ENCODE measurements around the gene KCNMB4.

The KCNMB4 gene

DNA sequence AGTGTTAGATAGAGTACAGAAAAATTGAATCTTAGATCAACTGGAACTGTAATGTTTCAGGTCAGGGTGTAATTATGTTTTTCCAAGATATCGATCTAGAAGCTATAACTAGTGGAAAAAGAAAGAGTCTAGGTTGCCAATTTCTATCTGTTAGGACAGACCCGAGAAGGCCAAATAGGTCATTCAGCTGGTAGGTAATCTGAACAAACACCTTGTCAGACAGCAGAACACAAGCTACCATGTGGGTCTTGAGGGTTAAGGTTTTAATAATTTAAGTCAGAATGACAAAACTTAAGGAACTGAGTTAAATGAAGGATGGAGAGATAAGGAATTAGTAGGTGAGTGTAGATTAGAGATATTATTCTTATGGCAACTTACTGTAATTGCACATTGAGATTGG lies 44.9 kb upstream of the KCNMB4 start:
- Histone ChIP-seq H3K4me1 (ENCODE audit: control insufficient read depth, low read length) (peaks cover 36% of the 10 kb centered on the region), H4K20me1 (ENCODE audit: control insufficient read depth, insufficient read depth, low read depth, low read length) (no peaks in the 10 kb centered on the region), H3K4me2 (ENCODE audit: low read length) (no peak overlapping the region), H3K27ac (ENCODE audit: low read depth, low read length) (no peak overlapping the region), H3K4me3 (ENCODE audit: low read length) (no peak overlapping the region), H3F3A (ENCODE audit: control insufficient read depth, insufficient read depth) (peaks cover 6% of the 10 kb centered on the region; the same call in 1 of the 2 replicates), H3K36me3 (ENCODE audit: control insufficient read depth, low read length) (peaks cover 82% of the 10 kb centered on the region), H3K9me3 (ENCODE audit: control insufficient read depth, insufficient read depth, low read length) (no peaks in the 10 kb centered on the region), H3K9me2 (replicated peaks; ENCODE audit: control insufficient read depth, low read length) (no peaks in the 10 kb centered on the region), H3K27me3 (ENCODE audit: control insufficient read depth, low read length) (no peaks in the 10 kb centered on the region), H3K79me2 (ENCODE audit: control insufficient read depth, low read length) (peaks cover 60% of the 10 kb centered on the region)
- TF ChIP-seq, protein P1, sequence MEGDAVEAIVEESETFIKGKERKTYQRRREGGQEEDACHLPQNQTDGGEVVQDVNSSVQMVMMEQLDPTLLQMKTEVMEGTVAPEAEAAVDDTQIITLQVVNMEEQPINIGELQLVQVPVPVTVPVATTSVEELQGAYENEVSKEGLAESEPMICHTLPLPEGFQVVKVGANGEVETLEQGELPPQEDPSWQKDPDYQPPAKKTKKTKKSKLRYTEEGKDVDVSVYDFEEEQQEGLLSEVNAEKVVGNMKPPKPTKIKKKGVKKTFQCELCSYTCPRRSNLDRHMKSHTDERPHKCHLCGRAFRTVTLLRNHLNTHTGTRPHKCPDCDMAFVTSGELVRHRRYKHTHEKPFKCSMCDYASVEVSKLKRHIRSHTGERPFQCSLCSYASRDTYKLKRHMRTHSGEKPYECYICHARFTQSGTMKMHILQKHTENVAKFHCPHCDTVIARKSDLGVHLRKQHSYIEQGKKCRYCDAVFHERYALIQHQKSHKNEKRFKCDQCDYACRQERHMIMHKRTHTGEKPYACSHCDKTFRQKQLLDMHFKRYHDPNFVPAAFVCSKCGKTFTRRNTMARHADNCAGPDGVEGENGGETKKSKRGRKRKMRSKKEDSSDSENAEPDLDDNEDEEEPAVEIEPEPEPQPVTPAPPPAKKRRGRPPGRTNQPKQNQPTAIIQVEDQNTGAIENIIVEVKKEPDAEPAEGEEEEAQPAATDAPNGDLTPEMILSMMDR (IDR thresholded peaks at IDR 0.05; ENCODE audit: low read depth, low read length, poor library complexity, severe bottlenecking), result no peak
- no peak for TF ChIP-seq EZH2phosphoT487 (IDR thresholded peaks at IDR 0.05; ENCODE audit: borderline replicate concordance, low read length)

- H3K9me2 ChIP-seq (replicated peaks; ENCODE audit: control insufficient read depth, low read length), result no peaks in the 10 kb centered on the region
- no peaks in the 10 kb centered on the region for H3K4me1 ChIP-seq (ENCODE audit: control insufficient read depth, low read length)
- no peak overlapping the region for H3K4me2 ChIP-seq (ENCODE audit: low read length)
- H3K9me3 ChIP-seq (ENCODE audit: control insufficient read depth, insufficient read depth, low read length), result no peaks in the 10 kb centered on the region
- H3K4me3 ChIP-seq (ENCODE audit: low read length), result no peak overlapping the region
- no peaks in the 10 kb centered on the region for H4K20me1 ChIP-seq (ENCODE audit: control insufficient read depth, insufficient read depth, low read depth, low read length)
- peaks cover 25% of the 10 kb centered on the region for H3K79me2 ChIP-seq (ENCODE audit: control insufficient read depth, low read length)
- no peak for TF ChIP-seq EZH2phosphoT487 (IDR thresholded peaks at IDR 0.05; ENCODE audit: borderline replicate concordance, low read length)
- TF ChIP-seq, protein P1 (IDR thresholded peaks at IDR 0.05; ENCODE audit: low read depth, low read length, poor library complexity, severe bottlenecking), result no peak
- no peaks in the 10 kb centered on the region for H3K27me3 ChIP-seq (ENCODE audit: control insufficient read depth, low read length)
- no peak overlapping the region for H3K27ac ChIP-seq (ENCODE audit: low read depth, low read length)
- H3F3A ChIP-seq (ENCODE audit: control insufficient read depth, insufficient read depth), result 0 out of 2 replicates have a peak, but pooled peaks cover 4% of the 10 kb centered on the region
- peaks cover 80% of the 10 kb centered on the region for H3K36me3 ChIP-seq (ENCODE audit: control insufficient read depth, low read length)
Measured at GRCh38 chr12:70327541-70327940, 38.5 kb upstream of the KCNMB4 start.

DNA sequence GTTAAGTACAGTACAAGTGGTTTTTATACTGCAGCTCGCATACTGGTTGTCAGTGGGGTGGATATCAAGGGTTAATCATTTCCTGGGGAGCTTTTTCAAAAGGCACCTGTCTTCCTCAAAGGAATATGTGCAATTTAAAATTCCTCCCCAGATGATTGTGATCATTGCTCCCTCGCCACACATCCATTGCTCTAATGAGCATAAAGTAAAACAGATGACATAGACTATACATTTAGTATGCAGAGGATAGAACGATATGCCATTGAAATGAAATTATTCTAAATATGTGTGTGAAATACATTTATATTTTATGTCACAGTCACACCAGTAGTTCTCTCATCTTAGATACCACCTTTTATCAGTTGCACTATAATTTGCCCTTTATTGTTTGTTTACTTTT lies 36.4 kb upstream of the KCNMB4 start:
- Histone ChIP-seq H3K27me3 (ENCODE audit: control insufficient read depth, low read length) (no peaks in the 10 kb centered on the region), H3K9me2 (replicated peaks; ENCODE audit: control insufficient read depth, low read length) (no peaks in the 10 kb centered on the region), H3K4me2 (ENCODE audit: low read length) (no peak overlapping the region), H3F3A (ENCODE audit: control insufficient read depth, insufficient read depth) (0 out of 2 replicates have a peak, but pooled peaks cover 4% of the 10 kb centered on the region), H3K79me2 (ENCODE audit: control insufficient read depth, low read length) (peaks cover 28% of the 10 kb centered on the region), H3K36me3 (ENCODE audit: control insufficient read depth, low read length) (peaks cover 77% of the 10 kb centered on the region), H3K4me1 (ENCODE audit: control insufficient read depth, low read length) (0 out of 2 replicates have a peak, but pooled peaks cover 5% of the 10 kb centered on the region), H3K27ac (ENCODE audit: low read depth, low read length) (no peak overlapping the region), H3K9me3 (ENCODE audit: control insufficient read depth, insufficient read depth, low read length) (no peaks in the 10 kb centered on the region), H3K4me3 (ENCODE audit: low read length) (no peak overlapping the region), H4K20me1 (ENCODE audit: control insufficient read depth, insufficient read depth, low read depth, low read length) (no peaks in the 10 kb centered on the region)
- TF ChIP-seq, protein P1 (IDR thresholded peaks at IDR 0.05; ENCODE audit: low read depth, low read length, poor library complexity, severe bottlenecking), result no peak
- TF ChIP-seq EZH2phosphoT487 (IDR thresholded peaks at IDR 0.05; ENCODE audit: borderline replicate concordance, low read length), result no peak
